ENCODE measurements around the gene PGAM2.

PGAM2 gene

GRCh38 chr7:44064791-44065430 lies 456 bp downstream of the PGAM2 start:
- DNase-seq (ENCODE audit: low read depth): no peak

- DNase-seq (ENCODE audit: low read depth): no peak
These were observed 1.3 kb downstream of the PGAM2 start for GRCh38 chr7:44063894-44064651.

GRCh38 chr7:44063547-44063893 lies 1.8 kb downstream of the PGAM2 start:
- DNase-seq (ENCODE audit: low read depth): no peak

GRCh38 chr7:44062903-44063295 lies 2.5 kb downstream of the PGAM2 start:
- DNase-seq (ENCODE audit: low read depth): no peak

GRCh38 chr7:44062180-44062902 lies 3.0 kb downstream of the PGAM2 start:
- DNase-seq (ENCODE audit: low read depth): no peak

- no peak for DNase-seq (ENCODE audit: low read depth)
These were observed 3.7 kb downstream of the PGAM2 start for GRCh38 chr7:44061645-44062179.

- no peak for DNase-seq (ENCODE audit: low read depth)
These were observed 4.3 kb downstream of the PGAM2 start for GRCh38 chr7:44060948-44061644.

GRCh38 chr7:44060091-44060947 lies 5.0 kb downstream of the PGAM2 start:
- DNase-seq (ENCODE audit: low read depth): no peak

- no peak for DNase-seq (ENCODE audit: low read depth)
These were observed 5.9 kb downstream of the PGAM2 start for GRCh38 chr7:44059219-44060090.

GRCh38 chr7:44058759-44059218 lies 6.6 kb downstream of the PGAM2 start:
- no peak for DNase-seq (ENCODE audit: low read depth)

- no peak for DNase-seq (ENCODE audit: low read depth)
These were observed 7.3 kb downstream of the PGAM2 start for GRCh38 chr7:44057849-44058758.

GRCh38 chr7:44057181-44057848 lies 8.1 kb downstream of the PGAM2 start:
- DNase-seq (ENCODE audit: low read depth): no peak

GRCh38 chr7:44056681-44057080 lies 8.7 kb downstream of the PGAM2 start:
- DNase-seq (ENCODE audit: low read depth): no peak

- DNase-seq (ENCODE audit: low read depth): no peak
These were observed 12.5 kb downstream of the PGAM2 start for GRCh38 chr7:44052771-44053365.

- no peak for DNase-seq (ENCODE audit: low read depth)
These were observed 13.7 kb downstream of the PGAM2 start for GRCh38 chr7:44051611-44052220.

GRCh38 chr7:44050915-44051560 lies 14.3 kb downstream of the PGAM2 start:
- no peak for DNase-seq (ENCODE audit: low read depth)

Data from fibroblast of gingiva (primary cell).